Activated naive CD8-positive, alpha-beta T cell treated with anti-CD3 and anti-CD28 coated beads, Interleukin-2, amount 50 U/mL, for 16 hours (primary cell): Measurements from ENCODE around the gene TUBGCP5.

Source experiments
- DNase-seq: peaks from one replicate; pipeline ENCODE4 v3.0.0-alpha.2; 2020; ENCODE audit warnings: low read depth, low spot score

The TUBGCP5 gene

DNA sequence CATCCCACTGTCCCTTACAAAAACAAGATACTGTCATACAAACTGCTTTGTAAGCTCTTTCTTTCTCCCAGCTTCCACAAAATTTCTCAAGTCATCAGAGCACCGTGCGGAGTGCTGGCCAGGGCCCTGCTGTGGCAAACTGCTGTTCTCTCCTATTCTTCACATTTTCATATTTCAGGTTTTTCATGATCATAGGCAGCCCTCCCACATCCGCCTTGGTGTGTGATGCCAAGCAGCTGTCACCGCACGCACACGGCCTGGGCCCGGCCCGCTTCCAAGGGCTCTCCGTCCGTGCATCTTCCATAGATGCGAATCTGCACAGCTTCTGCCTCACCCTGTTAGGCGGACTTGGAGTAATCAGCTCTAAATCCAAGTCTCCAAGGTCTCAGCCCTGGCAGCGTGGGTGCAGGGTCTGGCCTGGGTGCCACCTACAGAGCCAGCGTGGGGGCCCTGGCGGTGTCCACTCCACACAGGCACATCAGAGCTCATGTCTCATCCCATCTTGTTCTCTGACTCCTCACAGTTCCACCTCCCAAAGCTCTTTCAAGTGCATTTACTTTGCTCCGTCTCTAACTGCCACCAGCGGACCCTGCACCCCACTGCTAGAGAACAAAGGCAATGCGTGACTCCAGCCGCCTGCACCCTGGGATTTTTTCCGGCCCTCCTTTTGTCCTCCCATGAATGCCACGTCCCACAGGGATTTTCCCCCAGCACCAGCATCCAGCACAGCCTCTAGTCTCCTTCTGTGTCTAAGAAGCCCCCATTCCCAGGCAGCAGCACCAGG, 86.4 kb downstream of the TUBGCP5 start:
- DNase-seq, result no peak

DNA sequence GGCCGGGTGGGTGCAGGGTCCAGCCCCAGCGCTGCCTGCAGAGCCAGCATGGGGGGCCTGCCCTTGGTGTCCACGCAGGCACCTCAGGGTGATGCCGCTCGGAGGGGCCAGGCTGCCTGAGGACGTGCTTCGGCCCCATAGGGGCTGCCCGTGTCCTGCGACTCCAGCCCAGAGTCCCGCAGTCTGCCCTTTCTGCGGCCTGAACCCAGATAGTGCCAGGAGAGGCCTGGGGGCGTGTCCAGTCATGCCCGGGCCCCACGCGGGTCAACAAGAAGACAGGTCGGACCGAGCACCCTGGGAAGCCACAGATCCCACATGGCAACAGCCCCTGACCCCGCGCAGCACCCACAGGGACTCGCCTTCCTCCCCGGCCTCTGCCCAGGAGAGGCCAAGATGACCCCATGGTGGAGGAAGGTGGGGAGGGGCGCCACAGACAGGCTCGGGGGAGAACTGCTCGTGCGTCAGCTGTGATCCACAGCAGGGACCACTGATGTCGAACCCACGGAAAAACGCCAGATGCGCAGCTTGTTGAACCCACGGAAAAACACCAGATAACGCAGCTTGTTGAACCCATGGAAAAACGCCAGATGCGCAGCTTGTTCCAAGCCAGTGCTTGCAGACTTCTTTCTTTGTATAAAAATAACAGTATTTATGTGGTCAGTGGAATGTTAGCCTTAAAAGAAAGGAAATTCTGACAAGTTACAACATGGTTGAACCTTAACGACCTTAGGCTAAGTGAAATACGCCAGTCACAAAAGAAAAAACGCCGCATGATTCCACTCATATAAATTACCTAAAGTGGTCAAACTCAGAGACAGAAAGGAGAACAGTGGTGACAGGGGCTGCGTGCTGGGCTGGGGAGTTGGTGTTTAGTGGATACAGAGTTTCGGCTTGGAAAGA, 87.7 kb downstream of the TUBGCP5 start:
- DNase-seq, result no peak

DNA sequence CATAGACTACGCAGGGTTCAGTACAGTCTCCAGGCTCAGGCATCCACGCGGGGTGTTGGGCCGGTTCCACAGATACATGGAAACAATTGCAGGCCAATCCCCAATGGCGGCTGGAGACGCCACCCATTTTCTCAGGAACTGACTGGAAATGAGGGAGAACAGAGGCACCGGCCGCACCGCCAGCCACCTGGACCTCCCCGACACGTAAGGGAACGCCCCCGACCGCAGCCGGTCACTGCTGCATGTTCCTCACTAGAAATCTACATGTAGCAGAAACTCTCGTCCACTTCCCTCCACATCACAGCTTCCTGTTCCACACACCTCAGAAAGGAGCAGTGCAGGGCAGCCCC, 88.4 kb downstream of the TUBGCP5 start:
- DNase-seq, result no peak

GRCh38 chr15:22950256-22950990, 88.9 kb downstream of the TUBGCP5 start:
- no peak for DNase-seq
